Activated T-cell treated with anti-CD3 and anti-CD28 coated beads for 48 hours (primary cell): ENCODE results near the gene ASPRV1.
"Not testable (repeated sequence)": the region's sequence is repeated elsewhere in the genome, so short reads cannot be mapped to it uniquely, and the experiment has no call there.

Experiments used
- DNase-seq: peaks from one replicate; pipeline ENCODE4 v3.0.0-alpha.2; 2020; ENCODE audit warnings: low read depth

Gene ASPRV1

DNA sequence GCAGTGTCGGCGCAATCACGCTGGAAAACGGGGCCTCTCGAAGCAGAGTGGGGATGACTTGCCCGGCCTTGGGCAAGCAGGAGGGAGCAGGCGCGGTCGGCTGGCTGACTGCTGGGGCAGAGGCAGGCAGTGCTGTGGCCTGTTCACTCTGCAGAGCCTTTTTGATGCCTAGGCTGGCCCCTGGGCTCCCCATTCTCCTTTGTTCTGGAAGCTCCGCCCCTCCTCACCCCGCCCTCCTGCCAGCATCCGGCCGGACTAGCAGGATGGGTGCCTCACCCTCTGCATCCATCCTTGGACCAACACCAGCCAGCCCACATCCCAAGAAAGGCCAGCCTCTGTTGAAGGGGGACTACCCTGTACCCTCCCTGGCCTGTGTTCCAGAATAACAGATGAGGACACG, at the start of gene ASPRV1:
ASPRV1 (minus strand) TSS at position 136 of the 400 bp plus-strand sequence. CDS start 195 bp downstream, outside the sequence.
- no peak for DNase-seq

DNA sequence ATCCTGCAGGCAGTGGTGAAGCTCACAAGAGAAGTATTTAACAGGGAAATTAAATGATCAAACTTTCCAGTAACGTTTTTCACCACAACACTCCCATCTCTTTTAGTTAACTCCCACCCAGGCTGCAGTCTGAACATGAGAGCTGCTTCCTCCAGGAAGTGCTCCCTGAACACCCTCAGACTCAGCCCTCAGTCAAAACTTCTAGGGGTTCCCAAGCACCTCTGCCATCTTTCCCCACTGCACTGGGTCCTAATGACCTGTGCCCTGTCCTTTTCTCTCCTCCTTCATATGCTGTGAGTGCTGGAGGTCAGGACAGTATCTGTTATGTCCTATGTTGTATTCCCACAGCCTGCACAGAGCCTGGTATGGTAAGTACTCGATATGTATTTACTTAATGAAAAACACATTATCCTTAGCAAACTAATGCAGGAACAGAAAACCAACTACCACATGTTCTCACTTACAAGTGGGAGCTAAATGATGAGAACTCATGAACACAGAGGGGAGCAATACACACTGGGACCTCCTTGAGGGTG, 49.2 kb upstream of the ASPRV1 start:
- DNase-seq, result no peak

DNA sequence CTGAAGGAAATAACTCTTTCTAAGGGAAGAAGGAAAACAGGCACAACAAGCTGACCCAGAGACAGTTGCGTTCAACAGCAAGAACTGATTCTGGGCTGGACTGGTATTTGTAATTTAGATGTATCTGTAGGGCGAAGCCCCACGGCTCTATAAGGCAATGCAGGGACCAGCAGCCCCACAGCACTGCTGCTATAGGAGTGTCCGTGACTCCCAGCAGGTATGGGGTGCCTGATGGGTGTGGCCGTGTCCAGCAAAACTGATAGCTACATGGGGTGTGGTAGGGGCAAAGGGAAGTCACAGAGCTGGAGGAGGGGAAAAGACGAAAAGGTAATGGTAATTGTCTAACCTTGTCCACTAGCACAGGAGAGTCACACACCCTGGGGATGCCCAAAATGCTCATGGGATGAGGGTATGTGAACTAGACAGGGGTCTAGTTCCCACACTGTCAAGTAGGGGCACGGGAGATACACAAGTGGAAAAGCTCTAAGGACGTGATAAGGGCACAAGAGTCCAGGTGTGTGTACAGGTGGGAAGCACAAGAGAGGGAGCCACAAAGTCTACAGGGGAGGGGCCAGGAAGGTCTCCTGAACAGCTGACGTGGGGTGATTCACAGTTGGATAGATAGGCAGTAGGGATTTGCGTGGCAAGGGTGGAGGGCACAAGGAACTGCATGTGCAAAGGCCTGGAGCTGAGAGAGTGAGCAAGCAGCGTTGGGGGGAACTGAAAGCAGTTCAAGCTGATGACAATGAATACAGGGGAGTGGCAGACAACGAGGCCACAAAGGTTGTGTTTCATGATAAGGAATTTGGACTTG, 48.5 kb upstream of the ASPRV1 start:
- DNase-seq, result no peak

DNA sequence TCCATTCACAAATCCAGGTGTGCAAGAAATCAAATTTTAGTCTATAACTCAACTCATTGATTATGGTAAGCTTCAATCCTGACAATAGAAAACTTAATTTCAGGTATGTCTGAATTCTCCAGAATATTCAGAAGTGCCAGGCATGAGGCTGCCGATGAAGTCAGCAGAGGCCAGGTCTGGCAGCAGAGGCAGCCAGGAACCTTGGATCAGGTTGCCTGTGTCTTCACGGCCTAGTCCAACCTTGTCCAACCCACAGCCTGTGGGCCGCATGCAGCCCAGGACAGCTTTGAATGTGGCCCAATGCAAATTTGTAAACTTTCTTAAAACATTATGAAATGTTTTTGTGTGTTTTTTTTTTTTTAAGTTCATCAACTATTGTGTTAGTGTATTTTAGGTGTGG, 46.9 kb upstream of the ASPRV1 start:
- DNase-seq, result no peak

- DNase-seq, result no peak
These were observed 45.7 kb upstream of the ASPRV1 start for GRCh38 chr2:70007151-70007550.

DNA sequence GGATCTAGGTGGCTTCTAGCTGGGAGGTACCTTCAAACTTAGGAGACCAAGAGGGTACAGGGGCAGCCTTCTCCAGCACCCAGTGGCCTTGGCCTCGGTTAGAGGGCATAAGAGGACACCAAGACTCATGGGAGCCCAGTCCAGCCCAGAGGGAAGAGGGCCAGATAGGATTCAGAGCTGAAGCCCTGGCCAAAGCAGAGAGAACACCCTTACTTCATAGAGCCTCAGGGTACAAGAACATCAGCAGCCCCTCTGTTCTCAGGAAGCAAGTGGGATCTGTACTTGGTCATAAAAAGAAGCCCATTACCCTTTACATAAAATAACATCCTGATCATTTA, 45.0 kb upstream of the ASPRV1 start:
- no peak for DNase-seq

DNA sequence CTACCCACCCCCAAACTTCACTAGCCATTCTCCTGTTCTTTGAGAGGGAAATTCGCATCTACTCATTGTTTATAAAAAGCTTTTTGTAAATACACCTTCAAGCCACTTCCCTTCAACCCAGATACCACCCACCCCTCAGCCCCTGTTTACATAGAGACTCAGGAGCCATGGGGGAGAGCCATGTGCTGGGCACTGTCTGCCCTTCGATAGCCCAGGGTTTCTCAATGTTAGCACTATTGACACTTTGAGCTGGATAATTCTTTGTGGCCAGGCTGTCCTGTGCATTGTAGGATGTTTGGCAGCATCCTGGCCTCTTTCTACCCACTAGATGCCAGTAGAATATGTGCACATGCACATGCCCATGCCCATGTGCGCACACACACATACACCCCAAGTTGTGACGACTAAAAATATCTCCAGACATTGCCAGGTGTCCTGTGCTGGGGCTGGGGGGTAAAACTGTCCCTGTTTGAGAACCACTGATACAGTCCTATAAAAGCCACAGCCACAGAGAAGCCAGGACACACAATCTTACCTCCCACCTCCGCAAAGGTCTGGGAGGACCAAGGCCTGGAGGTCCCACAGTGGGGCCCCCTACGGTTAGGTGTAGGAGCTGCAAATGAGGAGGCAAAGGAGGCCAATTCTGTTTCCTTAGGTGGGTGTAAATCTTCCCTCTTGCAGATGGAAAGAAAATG, 44.5 kb upstream of the ASPRV1 start:
- DNase-seq, result no peak

- DNase-seq, result no peak
These were observed 43.8 kb upstream of the ASPRV1 start for GRCh38 chr2:70005216-70005615.

- DNase-seq, result no peak
These were observed 41.8 kb upstream of the ASPRV1 start for GRCh38 chr2:70003093-70003830.

DNA sequence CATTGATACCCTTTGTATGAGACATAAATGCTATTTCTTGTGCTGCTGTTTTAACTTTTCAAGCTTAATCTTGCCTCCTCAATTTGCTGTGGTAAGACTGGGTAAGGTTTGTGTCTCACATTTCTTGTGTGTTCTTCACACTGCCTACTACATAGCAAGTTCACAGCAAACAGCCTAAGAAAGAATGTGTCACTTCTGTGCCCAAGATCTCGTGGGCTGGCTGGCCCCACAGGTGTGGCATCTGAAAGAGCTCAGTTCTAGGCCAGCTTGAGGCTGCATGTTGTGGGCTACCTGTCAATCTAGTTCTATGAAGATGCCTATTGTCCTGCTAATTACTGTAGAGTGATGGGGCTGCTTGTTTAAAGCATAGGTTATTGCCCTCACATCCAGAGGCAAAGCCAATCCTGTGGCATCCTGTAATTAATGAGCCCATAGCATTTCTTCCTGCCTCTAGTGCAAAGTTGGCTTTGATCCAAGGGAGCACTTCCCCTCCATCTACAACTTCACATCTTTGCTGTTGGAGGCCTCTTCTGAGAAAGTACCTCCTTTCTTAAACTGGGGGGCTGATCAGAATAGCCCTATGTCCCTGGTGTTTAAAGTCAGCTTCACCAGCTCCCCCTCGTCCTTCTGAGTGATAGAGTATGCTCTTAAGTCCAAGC, 40.9 kb upstream of the ASPRV1 start:
- DNase-seq, result no peak

- not testable (repeated sequence) for DNase-seq
These were observed 39.1 kb upstream of the ASPRV1 start for GRCh38 chr2:70000529-70000928.

DNA sequence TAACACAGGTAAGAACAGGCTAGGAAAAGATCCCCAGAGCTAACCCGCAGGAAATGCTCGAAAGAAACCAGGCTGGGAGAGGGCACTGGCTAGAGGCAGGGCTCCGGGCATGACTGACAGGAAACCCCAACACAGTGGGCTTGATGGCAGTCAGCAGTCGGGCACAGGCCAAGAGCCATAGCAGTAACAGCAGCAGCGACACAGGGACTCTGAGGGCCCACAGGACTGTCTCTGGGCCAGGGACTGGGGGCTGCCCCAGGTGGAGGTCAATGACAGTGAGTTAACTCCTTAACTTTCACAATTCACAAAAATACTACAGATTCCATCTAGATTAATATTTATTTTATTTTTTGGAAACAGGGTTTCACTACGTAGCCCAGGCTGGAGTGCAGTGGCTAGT, 37.3 kb upstream of the ASPRV1 start:
- DNase-seq, result no peak

DNA sequence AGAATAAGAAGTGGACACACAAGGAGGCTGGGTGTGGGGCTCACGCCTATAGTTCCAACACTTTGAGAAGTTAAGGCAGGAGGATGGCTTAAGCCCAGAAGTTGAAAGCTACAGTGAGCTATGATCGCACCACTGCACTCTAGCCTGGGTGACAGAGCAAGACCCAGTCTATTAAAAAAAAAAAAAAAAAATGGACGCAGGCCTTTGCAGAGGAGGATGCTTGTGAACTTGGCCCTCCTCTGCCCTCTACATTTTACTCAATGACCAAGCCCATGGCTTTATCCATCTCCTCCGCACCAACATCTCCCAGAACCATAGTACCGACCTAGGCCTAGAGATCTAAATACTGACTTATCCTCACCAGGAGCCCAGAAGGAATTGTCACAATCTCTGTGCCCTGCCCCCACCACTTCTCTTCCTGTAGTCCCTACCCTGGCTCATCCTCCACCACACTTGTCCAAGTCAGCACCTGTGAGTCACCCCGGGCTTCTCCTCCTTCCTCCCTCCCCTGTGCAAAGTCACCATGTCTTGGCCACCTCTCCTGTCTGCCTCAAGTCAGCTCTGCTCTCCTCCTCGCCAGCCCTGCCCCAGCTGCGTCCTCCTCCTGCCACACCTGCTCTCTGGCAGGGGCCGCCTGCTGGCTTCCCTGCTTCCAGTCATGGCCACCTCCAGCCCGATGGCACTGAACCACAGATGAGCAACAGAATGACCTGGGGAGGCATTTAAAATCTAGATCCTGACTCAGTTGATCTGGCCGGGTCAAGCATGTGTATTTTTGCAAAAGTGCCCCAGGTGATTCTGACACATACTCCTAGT, 35.8 kb upstream of the ASPRV1 start:
- DNase-seq, result peak; percentile 18

- no peak for DNase-seq
These were observed 34.1 kb upstream of the ASPRV1 start for GRCh38 chr2:69995511-69995910.

GRCh38 chr2:69994166-69994565, 32.7 kb upstream of the ASPRV1 start:
- DNase-seq, result no peak

GRCh38 chr2:69993708-69994107, 32.3 kb upstream of the ASPRV1 start:
- no peak for DNase-seq

GRCh38 chr2:69993048-69993565, 31.7 kb upstream of the ASPRV1 start:
- DNase-seq, result no peak

- no peak for DNase-seq
These were observed 31.0 kb upstream of the ASPRV1 start for GRCh38 chr2:69992310-69993047.

GRCh38 chr2:69989441-69990105, 28.1 kb upstream of the ASPRV1 start:
- no peak for DNase-seq

- DNase-seq, result no peak
These were observed 27.6 kb upstream of the ASPRV1 start for GRCh38 chr2:69989009-69989408.
